Pancreas (tissue), 10 donors: Measurements from ENCODE around the gene UBAC2. TPM values are rescaled to one million over a fixed set of nuclear protein-coding genes. Genes with fewer than 3 reads are reported as not detected.

ENCODE experiments used
- ATAC-seq, 4 donors: fragments of 200-7000 bp; cut with Tn5 transposase; one replicate each; pipeline versions ENCODE4 v1.8.0 to v1.9.1; 2020; ENCODE audit warnings: mild to moderate bottlenecking in 4 of 4, moderate library complexity in 4 of 4
- DNase-seq, 6 donors: peaks; one replicate each; pipeline ENCODE4 v3.0.0-alpha.2; 2020
- FAIRE-seq: peaks from 2 replicates; lab custom pipeline; 2012; peaks lifted over from hg19 to GRCh38; lab: Jason Lieb, UNC
- H3K27ac ChIP-seq, 4 donors: fragments of 200-600 bp; sonication (generic); 1 replicate in 3 of 4; 2 replicates in 1 of 4; pipeline versions ENCODE4 v1.5.0 to v1.8.0; 2020
- H3K27me3 ChIP-seq, 4 donors: fragments of 200-600 bp; one replicate each; pipeline ENCODE4 v1.8.0; 2021
- H3K36me3 ChIP-seq, 3 donors: fragments of 200-600 bp; sonication (generic) in 1 of 3; one replicate each; pipeline versions ENCODE4 v1.5.0 to v1.8.0; 2020 to 2021
- H3K4me1 ChIP-seq, 3 donors: fragments of 200-600 bp; one replicate each; pipeline ENCODE4 v1.8.0; 2021
- H3K4me3 ChIP-seq, 4 donors: fragments of 200-600 bp; sonication (generic) in 2 of 4; one replicate each; pipeline versions ENCODE4 v1.5.0 to v1.8.0; 2020 to 2021
- H3K9me3 ChIP-seq, 4 donors: fragments of 200-600 bp; one replicate each; pipeline ENCODE4 v1.8.0; 2021
- WGBS, 2 donors: extraction: QIAGEN DNeasy Blood & Tissue Kit; methylation state at CpG; one replicate each; pipeline ENCODE4 v1.1.7; 2013; 5-methylcytosine and 5-hydroxymethylcytosine counted together
- intact Hi-C, 3 donors: fragments of 100-400 bp; cut with DNase I; formaldehyde crosslinking; loops; one replicate each; pipeline versions ENCODE4 v1.11.1 to v1.14.2; 2022
- polyA plus RNA-seq, 2 donors: library from polyadenylated mRNA; stranded (reverse); fragments of 200-250 nt; gene quantifications; one replicate each; pipeline ENCODE4 v1.2.3, GENCODE V29; 2013
- total RNA-seq, 6 donors: library from RNA; stranded (reverse); fragmentation: NEBNext Ultra II Directional in 4 of 6; extraction: Animal tissue kit (Norgen Biotek cat#: 25700) in 4 of 6; gene quantifications; one replicate each; pipeline versions ENCODE4 v1.2.1 to v1.2.4, GENCODE V29; 2021 to 2023
- TF ChIP-seq, protein P1 (sequence below), 4 donors: fragments of 200-600 bp; sonication (generic) in 3 of 4; IDR thresholded peaks; one replicate each; pipeline versions ENCODE4 v1.5.0 to v1.8.0; 2021; ENCODE audit warnings: antibody characterized with exemption in 4 of 4
- donor health status: healthy with polysubstance abuse.
- donor health status: DM: no; HTN: no; CAD: no; lungs with moderate emphysema.
- donor health status: DM: no; HTN: no; CAD: no.
- donor health status: control.
- donor health status: control.
- donor health status: Bipolar disorder and iron deficiency.
- donor health status: DM: yes; HTN: yes; CAD: no.
- donor health status: DM: no; HTN: no; CAD: no.
- donor health status: DM: no; HTN: no; CAD: no.
- donor health status: DM: yes; HTN: yes; CAD: no.

UBAC2 gene
- total and polyA plus RNA-seq, 8 donors, result 17.5 to 29.5 (median 26.9) TPM

DNA sequence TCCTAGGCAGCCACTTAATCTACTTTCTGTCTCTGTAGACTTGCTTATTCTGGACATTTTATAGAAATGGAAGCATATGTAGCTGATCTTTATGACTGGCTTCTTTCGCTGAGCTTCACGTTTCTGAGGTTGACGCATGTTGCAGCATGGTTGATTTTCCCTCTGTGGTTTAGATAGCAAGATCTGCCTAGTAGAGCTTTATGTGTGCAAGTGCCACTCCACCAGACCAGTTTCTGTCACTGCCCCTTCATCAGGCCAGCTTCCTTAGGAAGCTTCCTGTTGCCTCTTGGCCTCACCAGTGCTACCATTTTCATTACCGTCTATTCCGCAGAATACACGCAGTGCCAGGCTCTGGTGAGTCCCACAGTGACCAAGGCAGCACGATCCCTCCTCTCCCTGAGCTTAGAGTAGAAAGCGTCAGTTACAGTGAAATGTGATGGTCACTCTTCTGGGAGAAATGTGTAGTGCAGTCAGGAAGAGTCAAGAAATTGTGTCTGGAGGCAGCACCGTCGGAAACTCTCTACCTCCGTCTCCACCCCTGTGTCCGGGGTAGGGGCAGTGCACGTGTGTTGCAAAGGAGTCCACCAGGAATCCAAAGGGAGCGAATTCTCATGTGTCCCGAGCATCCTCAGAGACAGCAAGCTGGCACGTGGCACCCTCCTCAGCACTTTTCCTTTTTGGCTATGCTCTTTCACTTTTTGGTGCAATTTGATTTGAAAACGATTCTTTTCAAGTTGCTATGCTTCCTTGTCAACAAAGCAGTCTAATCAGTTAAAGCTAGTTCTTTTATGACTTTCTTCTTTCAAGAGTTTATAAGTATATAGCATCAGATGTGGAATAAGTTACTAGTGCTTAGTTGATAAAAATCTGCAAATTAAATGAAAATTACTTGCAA is 151.9 kb downstream of the UBAC2 start:
- no peak for ATAC-seq
- Histone ChIP-seq H3K4me3 (no peak overlapping the region), H3K36me3 (peaks cover 0 to 5% (median 0%) of the 10 kb centered on the region in 3 donors), H3K27ac (no peak overlapping the region), H3K4me1 (no peaks in the 10 kb centered on the region), H3K27me3 (no peaks in the 10 kb centered on the region), H3K9me3 (no peaks in the 10 kb centered on the region)
- WGBS, 2 donors, result 93 to 94% methylated on average over 17 of the region's 17 CpGs
- intact Hi-C loops, result no loop called here
- no peak for DNase-seq
- TF ChIP-seq, protein P1, sequence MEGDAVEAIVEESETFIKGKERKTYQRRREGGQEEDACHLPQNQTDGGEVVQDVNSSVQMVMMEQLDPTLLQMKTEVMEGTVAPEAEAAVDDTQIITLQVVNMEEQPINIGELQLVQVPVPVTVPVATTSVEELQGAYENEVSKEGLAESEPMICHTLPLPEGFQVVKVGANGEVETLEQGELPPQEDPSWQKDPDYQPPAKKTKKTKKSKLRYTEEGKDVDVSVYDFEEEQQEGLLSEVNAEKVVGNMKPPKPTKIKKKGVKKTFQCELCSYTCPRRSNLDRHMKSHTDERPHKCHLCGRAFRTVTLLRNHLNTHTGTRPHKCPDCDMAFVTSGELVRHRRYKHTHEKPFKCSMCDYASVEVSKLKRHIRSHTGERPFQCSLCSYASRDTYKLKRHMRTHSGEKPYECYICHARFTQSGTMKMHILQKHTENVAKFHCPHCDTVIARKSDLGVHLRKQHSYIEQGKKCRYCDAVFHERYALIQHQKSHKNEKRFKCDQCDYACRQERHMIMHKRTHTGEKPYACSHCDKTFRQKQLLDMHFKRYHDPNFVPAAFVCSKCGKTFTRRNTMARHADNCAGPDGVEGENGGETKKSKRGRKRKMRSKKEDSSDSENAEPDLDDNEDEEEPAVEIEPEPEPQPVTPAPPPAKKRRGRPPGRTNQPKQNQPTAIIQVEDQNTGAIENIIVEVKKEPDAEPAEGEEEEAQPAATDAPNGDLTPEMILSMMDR (IDR thresholded peaks at IDR 0.05), result no peak
- no peak for FAIRE-seq

DNA sequence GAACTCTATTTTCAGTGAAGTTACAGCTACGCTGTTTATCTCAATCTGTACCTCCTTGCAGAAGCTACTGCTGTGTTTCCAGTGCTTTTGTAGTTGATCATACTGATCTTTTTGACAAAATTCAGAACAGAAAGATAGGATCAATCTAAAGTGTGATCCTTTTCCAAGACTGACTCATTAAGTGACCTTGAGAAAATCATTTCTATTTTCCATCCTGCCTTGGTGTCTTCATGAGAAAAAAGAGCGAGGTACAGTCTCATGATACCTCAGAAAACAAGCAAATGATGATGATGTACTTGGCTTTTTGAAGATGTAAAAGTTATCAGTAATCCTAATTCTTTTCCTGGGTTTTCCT is 152.6 kb downstream of the UBAC2 start:
- no peaks in the 10 kb centered on the region for H3K4me1 ChIP-seq
- no peaks in the 10 kb centered on the region for H3K27me3 ChIP-seq
- TF ChIP-seq, protein P1 (IDR thresholded peaks at IDR 0.05), result no peak
- DNase-seq (no peak), FAIRE-seq (no peak), ATAC-seq (no peak)
- intact Hi-C loops, result no loop called here
- no peaks in the 10 kb centered on the region for H3K9me3 ChIP-seq
- H3K36me3 ChIP-seq, result peaks cover 0 to 5% (median 0%) of the 10 kb centered on the region in 3 donors
- no peak overlapping the region for H3K4me3 ChIP-seq
- no peak overlapping the region for H3K27ac ChIP-seq
- 70 to 99% methylated on average over 2 of the region's 2 CpGs for WGBS, 2 donors

DNA sequence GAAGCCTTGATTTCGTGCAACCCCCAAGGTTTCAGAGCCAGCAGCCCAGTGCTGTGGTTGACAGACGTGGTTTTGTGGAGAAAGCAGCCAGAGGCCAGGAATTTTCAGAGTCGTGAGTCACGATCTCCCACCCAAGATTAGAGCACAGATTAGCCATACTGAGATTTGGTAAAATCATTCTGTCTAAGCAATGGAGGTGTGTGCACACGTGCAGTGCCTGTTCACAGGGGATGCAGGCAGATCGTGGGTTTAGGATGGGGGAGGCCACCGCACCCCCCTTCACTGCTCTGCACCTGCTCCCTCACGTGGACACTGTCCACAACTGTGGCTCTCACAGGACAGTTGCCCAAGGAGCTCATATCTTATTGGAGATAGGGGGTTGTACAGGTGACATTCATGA is 153.2 kb downstream of the UBAC2 start:
- H3K27ac ChIP-seq, result no peak overlapping the region

DNA sequence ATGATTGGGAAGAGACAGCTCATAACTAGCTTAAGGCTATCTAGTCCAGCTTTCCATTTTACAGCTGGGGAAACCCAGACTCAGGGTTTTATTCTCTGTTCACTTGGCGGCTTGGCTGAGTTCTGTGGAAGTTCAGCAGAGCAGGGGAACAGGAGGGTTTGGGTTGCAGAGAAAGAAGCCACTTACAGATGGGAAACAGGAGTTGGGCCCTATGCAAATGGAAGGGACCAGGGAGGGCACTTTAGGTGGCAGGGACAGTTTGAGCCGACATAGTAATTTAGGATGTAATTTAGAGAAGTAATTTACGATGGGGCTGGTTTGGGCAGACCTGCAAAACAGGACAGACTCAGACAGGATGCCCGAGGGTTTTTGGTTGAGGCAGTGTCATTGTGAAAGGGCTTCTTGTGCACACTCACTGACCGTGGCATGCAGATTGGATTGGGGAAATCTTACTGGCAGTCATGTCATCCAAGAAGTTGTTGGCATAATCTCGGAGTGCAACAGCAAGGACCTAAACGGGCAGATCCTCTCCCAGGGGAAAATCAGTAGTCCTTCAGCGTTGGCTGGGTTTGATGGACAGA is 153.8 kb downstream of the UBAC2 start:
- Histone ChIP-seq H3K27me3 (no peaks in the 10 kb centered on the region), H3K27ac (no peak overlapping the region), H3K4me1 (no peaks in the 10 kb centered on the region), H3K4me3 (no peak overlapping the region), H3K9me3 (no peaks in the 10 kb centered on the region), H3K36me3 (peaks cover 0 to 5% (median 0%) of the 10 kb centered on the region in 3 donors)
- TF ChIP-seq, protein P1 (IDR thresholded peaks at IDR 0.05), result no peak
- 83% methylated on average over 8 of the region's 8 CpGs for WGBS, 2 donors
- no peak for DNase-seq
- FAIRE-seq, result no peak
- intact Hi-C loops, result no loop called here
- no peak for ATAC-seq

More for the DNA sequence above, 153.2 kb downstream of the UBAC2 start:
- FAIRE-seq, result no peak
- 91 to 93% methylated on average over 8 of the region's 8 CpGs for WGBS, 2 donors
- no peak for ATAC-seq
- no peak overlapping the region for H3K4me3 ChIP-seq
- intact Hi-C loops, result no loop called here
- peaks cover 0 to 5% (median 0%) of the 10 kb centered on the region in 3 donors for H3K36me3 ChIP-seq
- H3K9me3 ChIP-seq, result no peaks in the 10 kb centered on the region
- no peak for DNase-seq
- H3K4me1 ChIP-seq, result no peaks in the 10 kb centered on the region
- TF ChIP-seq, protein P1 (IDR thresholded peaks at IDR 0.05), result no peak
- no peaks in the 10 kb centered on the region for H3K27me3 ChIP-seq
